Activated CD4-positive, alpha-beta T cell treated with anti-CD3 and anti-CD28 coated beads, Interleukin-2, Interleukin-6, amounts not matched to agents 100 ng/mL and 50 ng/mL, durations not matched to agents 16 hours and 8 hours (primary cell): ENCODE measurements around the gene ZNF503.

Experiments
- DNase-seq: peaks from one replicate; pipeline ENCODE4 v3.0.0-alpha.2; 2020

ZNF503 gene

DNA sequence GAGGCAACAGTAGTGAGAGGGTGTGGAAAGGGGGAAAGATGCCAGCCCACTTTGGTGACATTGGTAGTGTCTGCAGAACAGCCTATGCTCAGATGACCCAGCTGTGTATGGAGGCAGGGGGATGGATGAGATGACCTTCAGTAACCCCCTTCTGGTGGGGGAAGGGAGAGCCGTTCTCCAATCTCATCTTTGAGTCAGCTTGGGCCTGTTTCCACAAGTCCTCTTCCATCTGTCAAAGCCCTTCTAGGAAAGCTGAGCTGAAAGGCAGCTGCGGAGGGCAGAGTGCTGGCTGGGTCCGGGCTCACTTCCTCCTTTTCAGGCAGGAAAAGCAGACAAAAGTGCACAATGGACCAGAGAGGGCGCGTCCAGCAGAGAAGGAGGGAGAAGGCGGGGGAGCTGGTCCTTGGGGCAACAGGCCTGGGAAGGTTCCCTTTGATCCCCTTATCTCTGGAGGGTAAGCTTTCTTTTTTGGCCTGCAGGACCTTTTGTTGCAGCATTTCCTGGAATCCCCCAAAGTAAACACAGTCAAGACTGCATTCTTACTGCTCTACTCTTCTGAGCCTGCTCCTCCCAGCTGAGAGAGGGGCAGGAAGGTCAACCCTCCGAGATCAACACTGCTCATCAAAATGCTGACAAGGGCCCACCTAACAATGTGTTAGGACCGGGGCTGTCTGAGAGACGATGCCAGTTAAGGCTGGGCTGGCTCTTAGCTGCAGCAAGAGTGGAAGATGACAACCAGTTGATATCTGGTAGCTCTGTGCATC lies 28.6 kb upstream of the ZNF503 start:
- no peak for DNase-seq

DNA sequence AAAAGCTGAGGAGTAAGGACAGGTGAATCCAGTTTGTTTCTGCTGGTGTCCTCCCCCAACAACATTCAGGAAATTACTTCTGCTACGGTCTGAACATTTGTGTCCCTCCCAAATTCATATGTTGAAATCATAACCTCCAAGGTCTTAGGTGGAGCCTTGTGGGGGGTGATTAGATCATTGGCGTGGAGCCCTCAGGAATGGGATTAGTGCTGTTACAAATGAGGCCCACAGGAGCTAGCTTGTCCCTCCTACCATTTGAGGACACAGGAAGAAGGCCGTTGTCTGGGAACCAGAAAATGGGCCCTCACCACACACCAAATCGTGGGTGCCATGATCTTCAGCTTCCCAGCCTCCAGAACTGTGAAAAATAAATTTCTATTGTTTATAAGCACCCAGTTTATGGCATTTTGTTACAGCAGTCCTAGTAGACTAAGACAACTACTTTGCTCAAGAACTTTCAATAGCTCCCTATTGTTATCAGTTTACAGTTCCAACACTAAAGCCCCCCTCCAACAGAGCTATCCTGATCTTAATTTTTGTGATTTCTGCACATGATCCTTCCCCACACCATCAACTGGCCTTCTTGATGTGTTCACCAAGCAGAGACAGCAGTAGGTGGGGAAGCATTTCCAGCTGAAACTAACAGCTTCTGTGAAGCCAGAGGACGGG lies 27.7 kb upstream of the ZNF503 start:
- DNase-seq: no peak

DNA sequence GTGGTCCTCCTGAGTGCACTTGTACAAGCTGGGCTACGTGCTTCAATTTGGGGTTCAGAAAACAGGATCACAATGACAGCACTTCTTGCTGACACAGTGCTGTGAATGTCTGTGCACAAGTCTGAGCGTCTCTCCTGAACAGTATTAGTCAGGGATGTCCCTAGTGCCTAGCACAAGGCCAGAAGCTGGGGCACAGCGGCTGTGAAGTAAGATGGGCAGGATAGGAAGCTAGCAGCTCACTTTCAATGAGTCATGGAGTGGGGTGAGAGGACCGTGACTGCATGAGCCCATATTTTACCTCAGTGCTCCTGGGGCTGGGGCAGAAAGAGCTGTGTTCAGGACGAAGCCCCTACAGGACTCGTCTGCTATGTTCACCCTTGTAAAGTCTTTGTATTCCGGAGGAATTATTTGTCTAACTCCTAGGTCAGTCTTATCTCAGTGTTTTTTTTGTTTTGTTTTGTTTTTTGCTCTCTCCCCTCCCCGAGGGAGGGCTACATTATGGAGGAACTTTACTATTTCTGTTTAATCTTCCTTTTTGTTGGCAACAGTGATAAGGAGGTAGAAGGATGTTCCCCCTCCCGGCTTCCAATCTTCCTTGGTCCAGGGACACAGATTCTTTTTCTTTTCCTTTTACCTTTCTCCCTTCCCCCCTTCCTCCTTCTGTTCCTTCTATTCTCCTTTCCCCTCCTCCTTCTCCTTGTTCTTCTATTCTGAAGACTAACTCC lies 27.0 kb upstream of the ZNF503 start:
- DNase-seq: no peak

DNA sequence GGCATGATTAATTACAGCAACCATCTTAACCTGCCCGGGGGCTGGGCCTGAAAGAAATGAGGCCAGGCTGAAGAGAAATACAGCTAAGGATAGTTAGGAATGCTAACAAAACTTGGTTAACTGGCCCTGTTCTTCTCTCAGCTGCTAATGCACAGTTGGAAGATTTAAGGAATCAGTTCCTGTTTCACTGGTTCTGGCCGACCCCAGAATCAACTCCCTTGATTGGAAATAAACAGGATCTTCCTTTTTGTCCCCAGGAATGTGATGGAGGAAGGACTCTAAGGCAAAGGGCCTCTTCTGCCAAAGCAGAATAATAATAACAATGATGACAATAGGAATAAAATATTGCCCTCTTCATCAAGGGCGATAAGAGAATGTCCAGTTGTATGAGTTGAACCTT lies 26.4 kb upstream of the ZNF503 start:
- no peak for DNase-seq

DNA sequence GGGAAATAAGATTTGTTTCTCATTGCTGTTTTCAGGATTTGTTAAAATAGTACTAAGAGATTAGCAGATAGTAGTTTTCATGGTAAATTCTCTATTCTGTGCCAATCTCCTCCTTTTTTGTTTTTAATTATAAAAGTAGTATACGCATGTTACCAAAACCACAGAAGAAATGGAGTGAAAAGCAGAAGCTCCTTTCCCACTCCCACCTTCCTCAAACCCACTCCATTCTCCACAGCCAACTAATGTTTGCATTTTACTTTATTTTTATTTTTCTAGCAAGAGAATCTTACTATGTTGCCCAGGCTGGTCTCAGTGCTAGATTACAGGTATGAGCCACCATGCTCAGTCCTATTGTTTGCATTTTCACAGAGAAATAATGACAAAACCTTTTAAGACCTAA lies 25.3 kb upstream of the ZNF503 start:
- no peak for DNase-seq

DNA sequence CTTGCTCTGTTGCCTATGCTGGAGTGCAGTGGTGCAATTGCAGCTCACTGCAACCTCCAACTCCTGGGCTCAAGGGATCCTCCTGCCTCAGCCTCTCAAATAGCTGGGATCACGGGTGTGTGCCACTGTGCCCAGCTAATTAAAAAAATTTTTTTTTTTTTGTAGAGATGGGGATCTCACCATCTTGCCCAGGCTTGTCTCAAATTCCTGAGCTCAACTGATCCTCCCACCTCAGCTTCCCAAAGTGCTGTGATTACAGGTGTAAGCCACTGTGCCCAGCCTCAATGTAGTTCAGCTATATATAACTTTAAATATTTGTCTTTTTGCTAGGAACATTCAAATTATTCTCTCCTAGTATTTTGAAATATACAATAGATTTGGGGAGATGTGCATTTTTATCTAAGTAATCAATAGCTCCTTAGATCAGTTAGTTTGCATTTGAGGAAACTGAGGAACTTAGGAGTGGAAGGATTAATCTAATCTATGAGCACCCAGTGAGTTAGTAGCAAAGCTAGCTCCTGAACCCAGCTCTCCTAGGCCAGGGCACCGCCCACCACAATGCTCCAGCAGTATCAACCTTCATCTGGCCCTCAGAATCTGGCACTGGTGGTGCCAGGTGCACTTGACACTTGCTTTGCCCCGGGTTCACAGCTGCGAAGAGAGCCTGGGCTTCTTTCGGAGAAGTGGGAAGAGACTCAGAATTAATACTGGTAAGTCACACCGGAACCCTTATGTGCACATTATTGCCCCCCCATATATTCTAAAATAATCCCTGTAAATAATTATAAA lies 23.9 kb upstream of the ZNF503 start:
- no peak for DNase-seq

DNA sequence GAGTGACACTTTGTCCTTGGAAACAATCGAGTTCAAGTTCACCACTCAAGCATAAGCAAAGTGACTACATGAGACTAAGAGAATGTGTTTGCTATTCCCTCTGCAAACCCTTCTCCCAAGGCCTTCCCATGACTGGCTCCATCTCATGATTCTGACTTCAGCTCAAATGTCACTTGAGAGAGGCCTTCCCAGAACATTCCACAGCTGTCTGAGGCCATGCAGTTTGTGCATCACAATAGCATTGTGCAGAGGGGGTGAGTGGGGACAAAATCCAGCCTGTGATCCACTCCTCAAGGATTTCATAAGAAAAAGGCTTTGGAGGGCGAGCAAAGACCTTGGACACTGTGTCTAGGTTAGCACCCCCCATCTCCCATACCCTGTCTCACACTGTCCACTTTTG lies 23.0 kb upstream of the ZNF503 start:
- no peak for DNase-seq

DNA sequence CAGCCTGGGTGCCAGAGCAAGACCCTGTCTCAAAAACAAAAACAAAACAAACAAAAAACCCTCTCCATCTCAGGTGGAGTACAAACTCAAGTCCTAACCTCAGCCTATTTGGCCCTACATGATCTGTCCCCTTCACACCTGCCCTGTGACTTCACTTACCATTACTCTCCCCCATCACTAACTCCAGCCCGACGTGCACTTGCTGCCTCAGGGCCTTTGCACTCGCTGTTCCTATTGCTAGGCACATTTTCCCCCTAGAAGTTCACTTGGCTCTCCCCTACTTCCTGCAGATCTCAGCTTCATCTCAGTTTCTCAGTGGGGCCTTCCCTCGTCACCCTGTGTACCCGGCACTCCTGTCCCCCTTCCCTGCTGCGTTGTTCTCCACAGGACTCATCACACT lies 21.3 kb upstream of the ZNF503 start:
- no peak for DNase-seq

DNA sequence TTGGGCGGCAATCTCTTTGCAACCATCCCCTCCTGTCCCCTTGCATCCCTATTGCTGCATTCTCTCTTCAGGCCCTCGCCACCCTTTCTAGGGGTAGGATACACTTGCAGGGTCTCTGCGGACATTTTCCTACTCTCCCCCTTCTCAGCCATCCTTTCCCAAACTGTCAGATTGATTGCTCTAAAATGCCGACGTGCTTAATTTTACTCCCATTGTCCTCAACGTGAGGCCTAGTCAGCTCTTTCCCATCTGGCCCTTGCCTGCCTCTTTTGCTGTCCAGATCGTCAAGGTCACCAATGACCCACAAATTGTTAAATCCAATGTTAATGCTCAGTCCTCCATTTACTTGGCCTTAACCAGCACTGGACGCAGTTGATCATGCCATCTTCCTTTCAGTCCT lies 17.1 kb upstream of the ZNF503 start:
- no peak for DNase-seq

DNA sequence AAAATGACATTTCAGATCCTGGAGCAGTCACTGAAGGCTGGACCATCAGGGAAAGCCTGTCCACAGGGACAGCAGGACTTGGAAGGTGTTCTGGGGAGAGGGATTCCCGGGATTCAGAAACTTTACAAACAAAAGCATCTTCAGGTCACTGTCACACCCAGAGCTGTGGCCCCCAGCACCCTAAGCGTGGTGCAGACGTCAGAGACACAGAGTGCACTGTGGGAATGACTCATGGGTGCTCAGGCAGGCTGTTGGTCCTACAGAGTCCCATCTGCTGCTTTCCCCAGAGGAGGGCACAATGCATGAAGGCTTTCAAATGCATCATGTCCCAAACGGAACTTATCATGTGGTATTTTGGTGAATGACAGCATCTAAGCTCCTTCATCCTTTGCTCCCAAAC lies 16.7 kb upstream of the ZNF503 start:
- DNase-seq: no peak

DNA sequence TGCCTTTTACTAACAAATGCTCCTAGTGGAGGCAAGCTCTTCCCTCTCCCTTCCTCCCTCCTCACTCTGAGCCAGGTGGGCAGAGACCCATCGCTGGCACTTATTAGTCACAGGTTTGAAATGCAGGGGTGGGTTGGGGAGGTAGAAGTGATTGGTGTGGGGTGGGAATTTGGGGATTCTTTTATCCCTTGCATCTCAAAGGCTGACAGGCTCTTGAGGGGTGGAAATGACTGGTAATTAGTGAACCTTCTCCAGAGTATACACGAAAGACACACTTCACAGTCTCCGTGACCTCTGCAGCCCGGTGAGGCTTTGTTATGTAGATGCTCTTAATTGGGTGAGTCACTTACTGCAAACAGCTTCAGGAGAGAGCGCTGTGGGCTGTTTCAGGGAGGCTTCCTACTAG lies 16.0 kb upstream of the ZNF503 start:
- DNase-seq: no peak

DNA sequence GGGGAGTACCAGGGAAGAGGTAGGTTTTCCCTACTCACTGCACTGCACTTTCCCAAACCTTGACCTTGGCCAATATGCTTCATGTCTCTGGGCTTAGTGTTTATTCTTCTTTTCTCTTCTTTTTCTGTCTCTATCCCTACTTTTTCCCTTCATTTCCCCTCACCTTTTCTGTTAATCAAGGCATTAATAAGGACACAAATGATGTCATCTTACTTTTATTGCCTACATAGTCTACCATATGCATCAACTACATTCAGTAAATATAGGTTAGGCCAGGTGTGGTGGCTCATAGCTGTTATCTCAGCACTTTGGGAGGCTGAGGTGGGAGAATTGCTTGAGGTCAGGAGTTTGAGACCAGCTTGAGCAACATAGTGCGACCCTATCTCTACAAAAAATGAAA lies 13.0 kb upstream of the ZNF503 start:
- no peak for DNase-seq

DNA sequence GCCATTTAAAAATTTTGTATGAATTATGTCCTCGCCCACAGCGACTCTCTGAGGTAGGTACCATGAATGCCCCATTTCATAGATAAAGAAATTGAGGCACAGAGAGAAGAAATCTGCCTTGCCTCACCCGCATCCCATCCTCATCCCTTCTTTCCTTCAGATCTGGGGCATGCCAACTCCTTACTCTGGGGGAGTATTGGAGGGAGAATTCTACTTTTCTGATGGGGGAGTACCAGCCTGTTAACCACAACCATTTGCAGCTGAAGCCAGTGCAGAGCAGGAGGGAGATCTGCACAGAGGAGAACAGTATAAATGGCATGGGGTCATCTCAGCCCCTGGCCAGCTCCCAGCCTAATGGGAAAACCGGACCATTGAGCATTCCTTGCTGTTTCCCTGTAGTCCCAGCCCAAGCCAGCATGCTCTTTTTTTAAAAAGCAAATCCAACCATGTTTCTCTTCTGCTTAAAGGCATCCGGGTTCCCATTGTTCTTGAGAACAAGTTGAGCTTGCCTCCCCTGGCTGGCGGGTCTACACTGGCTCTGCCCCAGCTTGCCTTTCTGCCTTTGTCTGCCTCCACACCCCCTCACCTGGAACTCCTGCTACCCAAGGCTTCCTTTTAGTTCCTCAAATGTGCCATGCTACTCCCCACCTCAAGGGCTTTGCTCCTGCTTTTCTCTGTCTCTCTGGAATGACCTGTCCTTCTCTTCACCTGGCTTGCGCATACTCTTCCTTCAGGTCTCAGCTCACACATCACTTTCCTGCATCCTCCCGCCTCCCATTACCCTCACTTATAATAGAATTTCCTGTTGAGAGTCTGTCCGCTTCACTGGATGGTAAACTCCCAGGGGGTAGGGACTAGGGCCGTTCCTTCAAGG lies 8.8 kb upstream of the ZNF503 start:
- no peak for DNase-seq

DNA sequence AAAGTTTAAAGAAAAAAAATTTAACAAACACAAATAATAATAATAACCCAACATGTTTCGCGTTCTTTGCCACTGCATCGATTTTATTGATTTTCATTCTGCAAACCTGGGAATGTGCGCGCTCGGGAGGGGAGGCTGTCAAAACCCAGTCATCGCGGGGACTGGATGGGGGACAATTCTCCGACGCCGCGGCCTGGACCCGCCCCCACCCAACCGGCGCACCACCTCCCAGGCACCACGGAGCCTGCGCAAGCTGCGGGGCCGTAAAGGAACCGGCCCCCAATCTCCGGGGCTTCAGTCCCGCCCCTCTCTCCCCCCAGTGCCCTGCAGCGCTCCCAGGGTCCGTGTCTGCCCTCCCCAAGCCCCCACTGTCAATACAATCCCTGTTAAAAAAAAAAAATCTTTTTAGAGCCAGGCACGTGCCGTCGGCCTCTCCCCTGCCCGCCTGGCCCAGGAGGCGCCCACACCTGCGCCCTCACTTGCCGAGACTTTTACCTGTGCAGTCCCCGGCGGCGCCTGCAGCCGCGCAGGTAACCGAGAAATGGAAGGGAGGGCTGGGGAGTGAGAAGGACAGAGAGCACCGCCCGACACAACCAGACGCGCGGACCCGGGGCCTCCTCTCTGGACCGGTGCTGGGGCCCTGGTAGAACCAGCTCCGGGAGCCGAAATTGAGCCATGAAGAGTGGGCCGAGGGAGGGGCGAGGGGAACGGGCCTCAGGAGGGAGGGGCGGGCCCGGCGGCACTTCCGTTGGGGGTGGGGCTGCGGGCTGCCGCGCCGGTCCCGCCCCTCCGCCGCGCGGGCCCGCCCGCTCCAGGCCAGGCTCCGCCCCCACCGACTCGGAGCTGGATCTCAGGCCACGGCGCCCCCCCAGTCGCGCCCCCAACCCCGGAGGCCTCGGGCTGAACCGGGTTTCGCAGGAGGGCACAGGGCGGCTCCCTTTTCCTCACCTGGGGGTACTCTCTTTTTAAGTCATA lies 7.6 kb upstream of the ZNF503 start:
- no peak for DNase-seq

DNA sequence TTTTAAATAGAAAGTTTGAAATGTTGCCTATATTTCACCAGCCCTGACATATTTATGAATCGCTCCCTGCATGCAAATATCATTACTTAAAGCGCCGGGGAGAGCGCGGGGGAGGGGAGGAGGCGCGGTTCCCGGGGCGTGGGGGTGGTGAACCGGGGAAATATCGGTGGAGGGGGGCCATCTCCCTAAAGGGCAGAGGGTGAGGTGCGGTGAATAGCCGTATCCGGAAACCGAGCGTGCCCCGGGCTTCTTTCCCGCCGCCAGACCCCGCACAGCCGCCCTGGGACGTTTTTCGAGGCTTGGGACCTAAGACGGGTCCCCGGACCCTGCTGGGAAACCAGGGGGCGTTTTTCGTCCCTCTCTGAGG lies 6.9 kb upstream of the ZNF503 start:
- no peak for DNase-seq

DNA sequence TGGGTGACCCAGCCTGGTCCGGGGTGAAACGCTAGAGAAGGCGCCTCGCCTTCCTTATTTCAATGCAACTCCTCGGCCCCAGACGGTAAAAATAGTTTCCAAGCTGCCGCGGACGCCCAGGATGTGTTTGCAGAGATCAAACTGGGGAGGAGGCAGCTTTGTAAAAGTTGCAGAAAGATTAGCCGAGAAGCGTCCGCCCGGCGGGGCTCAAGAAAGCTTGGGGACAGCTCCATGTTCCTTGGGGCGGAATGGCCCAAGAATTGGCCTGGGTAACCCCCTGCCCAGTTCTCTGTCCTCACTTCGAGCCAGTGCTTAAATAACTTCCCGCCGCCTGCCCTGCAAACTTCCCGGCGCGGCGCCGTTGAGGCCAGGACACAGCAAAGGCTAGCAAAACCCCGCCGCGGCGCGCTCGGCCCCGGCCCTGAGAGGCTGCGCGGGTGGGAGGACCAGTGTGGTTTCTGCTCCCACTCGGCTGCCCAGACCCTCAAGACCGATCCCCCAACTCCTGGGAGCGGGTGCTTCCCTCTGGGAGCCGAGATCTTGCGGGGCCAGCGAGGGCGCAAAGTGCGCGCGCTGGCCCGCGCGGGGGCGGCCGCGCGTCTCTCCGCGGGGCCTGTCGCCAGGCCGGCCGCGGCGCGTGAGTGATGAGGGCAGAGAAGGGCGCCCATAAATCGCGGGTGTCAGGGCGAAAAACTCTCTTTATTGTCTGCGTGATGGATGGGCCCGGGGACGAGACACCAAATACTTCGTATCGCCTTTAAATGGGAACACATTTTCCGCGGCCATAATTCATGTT lies 6.3 kb upstream of the ZNF503 start:
- no peak for DNase-seq

DNA sequence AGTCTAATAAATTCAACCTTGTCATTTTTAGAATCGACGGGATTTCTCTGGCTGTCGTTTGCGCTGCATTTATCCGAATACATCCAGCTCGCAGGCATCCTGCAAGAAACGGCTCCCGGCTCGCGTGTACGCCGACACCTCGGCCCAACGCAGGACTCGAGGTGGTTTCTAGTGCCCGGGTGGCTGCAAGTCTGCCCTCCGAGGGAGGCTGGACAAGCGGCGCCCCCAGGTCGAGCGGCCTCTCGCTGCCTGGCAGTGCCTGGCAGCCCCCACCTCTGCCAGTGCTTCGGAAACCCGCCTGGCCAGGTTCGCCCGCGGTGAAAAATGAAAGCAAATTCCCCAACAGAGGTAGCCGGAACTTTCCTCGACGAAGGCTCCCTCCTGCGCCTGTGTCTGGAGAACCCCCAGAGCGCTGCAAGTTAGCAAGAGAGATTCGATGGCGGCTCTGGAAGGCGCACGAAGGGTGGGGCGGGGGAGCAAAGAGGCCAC lies 5.7 kb upstream of the ZNF503 start:
- DNase-seq: no peak

DNA sequence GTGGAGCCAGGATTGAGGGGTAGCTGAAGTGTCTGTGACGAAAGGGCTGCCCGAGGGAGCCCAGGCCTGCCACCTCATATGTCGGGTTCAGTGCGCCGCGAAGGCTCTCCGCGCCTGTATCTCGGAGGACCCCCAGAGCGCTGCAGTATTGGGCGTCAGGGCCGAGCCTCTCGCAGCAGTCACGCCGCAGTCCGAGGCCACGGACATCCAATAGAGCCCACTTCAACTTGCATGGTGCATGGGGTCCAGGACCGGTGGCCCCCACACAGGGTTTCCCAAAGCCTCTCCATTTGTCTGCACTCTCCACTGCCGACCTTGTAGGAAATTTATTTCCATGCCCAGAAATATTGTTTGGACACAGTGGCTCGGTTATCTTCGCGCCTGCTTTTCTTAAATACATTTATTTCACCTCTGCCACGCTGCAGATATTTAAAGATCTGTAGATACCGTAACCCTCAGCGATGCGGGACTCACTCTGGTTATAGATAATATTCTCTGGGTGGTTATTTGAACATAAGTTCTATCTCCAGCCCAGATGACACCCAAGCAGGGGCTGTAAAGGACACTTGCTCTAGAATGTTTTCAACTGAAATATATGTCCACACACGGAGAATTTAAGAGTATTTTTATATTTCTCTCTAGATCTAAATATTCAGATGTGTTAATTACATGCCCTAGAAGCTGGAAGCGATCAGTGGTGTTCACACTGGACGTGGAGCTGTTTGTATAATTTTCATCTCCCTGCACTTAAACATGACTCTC lies 5.1 kb upstream of the ZNF503 start:
- no peak for DNase-seq
